ENCODE results near the gene LIPA.
"Not testable (repeated sequence)": the region's sequence is repeated elsewhere in the genome, so short reads cannot be mapped to it uniquely, and the experiment has no call there.

The LIPA gene

DNA sequence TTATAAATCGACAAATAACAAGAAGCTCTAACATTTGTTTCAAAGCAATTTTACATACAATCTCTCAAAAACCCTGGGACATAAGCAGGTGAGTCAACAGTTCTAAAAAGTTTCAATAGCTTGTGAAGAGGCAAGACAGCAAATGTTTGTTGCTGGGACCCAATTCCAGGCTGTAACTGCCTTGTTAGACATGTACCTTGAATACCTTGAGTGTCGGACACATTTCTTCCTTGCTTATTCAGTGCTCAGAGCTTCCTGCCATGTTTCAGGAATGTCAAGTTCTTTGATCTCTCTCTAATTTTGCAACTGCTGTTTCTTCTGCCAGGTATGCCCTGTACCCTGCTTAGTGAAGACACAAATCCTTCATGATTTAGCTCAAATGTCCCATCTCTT, 49.5 kb downstream of the LIPA start:
- no peak for DNase-seq
- TF ChIP-seq GATA1 (IDR thresholded peaks at IDR 0.05; ENCODE audit: low read depth, low read length), result no peak
- TF ChIP-seq POLR2A (IDR thresholded peaks at IDR 0.05; ENCODE audit: low read length), result no peak

DNA sequence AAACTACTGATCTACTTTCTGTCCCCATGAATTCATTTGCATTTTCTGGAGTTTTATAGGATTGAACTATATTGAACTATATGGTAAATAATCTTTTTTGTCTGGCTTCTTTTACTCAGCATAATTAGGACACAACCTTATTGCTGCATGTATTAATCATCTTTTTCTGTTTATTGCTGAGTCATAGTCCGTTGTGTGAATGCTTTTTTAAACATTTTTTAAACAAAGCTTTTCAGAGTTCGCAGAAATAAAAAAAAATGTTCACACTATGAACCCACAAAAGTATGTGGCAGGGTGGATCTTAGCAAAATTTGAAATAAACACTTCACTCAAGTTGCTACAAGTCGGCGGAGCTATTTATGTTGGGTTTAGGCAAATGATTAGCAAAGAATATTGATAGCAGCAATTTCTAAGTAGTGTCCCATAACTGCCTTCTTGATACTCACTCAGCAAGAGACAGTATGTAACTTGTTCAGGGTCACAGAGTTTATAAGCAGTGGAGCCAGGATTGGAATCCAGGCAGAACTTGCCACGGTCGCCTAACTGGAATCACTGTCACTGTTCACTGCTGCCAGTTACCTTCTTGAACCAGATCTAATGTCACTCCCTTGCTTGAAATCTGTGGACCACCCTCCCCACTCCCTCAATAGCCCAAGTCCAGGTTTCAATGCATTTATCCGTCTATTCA, 50.1 kb downstream of the LIPA start:
- DNase-seq, result no peak
- no peak for TF ChIP-seq POLR2A (IDR thresholded peaks at IDR 0.05; ENCODE audit: low read length)
- TF ChIP-seq GATA1 (IDR thresholded peaks at IDR 0.05; ENCODE audit: low read depth, low read length), result no peak

DNA sequence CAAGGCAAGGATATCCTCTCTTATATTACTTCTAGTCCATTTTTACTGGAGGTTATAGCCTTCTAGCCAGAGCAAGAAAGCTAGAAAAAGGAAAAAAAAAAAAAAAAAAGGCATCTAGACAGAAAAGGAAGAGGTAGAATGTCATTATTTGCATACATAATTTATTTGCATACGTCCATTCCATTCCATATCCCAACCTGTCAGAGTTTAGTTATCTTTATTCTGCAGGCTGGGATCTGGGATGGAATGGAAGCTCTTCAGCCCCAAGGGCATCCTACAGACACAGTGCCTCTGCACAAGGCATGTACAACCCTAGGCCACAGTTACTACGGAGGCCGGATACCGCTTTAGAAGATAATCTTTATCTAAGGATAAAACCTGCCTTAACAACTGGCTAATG, 54.1 kb downstream of the LIPA start:
- no peak for DNase-seq
- TF ChIP-seq POLR2A (IDR thresholded peaks at IDR 0.05; ENCODE audit: low read length) (no peak), GATA1 (IDR thresholded peaks at IDR 0.05; ENCODE audit: low read depth, low read length) (no peak)

DNA sequence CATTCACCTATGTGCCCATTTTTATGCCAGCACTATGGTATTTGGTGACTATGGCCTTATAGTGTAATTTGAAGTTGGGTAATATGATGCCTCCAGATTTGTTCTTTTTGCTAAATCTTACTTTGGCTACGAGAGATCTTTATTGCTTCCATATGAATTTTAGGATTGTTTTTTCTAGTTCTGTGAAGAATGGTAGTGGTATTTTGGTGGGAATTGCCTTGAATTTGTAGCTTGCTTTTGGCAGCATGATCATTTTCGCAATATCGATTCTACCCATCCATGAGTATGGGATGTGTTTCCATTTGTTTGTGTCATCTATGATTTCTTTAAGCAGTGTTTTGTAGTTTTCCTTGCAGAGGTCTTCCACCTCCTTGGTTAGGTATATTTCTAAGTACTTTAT, 60.3 kb downstream of the LIPA start:
- not testable (repeated sequence) for DNase-seq

DNA sequence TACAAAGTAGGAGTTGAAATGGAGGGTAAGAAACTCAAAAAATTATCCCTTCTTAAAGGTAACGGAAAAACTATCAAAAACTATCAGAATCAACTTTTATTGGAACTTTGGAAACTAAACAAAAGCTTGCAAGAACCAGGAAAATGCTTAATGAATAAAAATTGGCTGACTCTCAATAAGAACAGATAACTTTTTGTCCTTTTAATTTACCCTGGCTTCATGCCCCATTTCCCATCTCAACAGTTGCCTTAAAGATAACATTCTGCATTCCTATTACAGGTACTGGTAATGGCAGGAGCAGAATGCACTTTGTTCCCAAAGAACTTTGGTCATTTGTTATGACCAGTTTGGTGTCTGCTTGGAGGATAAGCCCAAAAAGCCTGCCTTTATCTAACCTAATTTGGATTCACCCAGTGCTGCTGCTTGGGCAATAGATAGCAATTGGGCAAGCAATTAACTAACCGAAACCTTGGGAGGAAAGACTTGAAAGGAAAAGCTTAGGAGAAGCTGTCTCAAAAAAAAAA, 62.3 kb downstream of the LIPA start:
- no peak for DNase-seq
- TF ChIP-seq GATA1 (IDR thresholded peaks at IDR 0.05; ENCODE audit: low read depth, low read length) (no peak), POLR2A (IDR thresholded peaks at IDR 0.05; ENCODE audit: low read length) (no peak)

DNA sequence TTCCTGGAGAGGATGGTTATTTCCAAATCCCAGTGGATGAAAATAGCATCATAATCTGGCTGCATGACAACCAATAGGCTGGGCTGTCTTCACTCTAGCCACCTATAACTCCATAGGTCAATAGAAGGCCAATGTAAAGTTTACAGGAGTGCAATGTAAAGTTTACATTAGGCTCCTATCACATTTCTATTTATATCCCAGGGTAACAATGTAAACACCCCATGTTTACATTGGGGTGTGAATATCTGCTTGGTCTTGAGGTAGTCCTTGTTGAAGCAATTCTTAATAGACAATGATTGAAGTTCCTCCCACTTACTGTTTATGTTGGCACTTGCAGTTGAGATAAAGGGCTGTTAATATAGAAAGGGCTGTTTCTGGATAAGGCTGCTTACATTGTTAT, 65.9 kb downstream of the LIPA start:
- TF ChIP-seq POLR2A (IDR thresholded peaks at IDR 0.05; ENCODE audit: low read length) (no peak), GATA1 (IDR thresholded peaks at IDR 0.05; ENCODE audit: low read depth, low read length) (no peak)
- DNase-seq, result no peak

DNA sequence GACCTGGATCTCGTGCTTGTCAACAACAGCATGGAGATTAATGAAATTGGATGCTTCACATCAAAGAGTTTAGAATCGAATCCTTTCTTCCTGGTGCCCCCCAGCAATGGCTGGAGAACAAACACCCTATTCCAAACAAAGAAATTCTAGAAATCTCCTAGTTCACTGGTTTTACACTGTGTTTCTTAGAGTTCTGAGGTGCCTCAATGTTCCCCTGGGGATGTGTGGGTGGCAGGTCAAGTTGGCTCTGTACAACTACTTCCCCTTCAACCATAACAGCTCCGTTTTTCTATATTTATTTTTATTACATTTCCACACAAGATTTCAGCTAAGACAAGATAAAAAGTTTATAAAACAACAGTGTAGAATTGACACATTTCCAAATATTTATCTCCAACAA, 66.9 kb downstream of the LIPA start:
- no peak for DNase-seq
- no peak for TF ChIP-seq POLR2A (IDR thresholded peaks at IDR 0.05; ENCODE audit: low read length)

DNA sequence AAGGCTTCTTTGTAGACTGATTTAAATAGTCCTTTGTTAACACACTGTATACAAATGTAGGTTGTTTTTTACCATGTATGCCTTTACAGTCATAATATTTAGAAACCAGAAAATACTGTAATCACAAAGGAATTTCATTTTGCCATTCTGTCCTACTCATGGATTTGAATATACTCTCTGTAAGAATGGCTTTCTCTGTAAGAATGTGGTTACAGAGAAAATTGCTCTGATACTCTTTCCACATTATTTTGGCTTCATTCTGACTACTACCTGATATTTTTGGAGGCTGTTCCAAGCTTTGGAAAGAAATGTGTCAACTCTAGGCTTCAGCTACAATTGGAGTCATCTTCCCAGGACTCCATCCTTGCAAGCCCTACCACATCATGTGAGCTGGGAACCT, 68.0 kb downstream of the LIPA start:
- TF ChIP-seq GATA1 (IDR thresholded peaks at IDR 0.05; ENCODE audit: low read depth, low read length) (no peak), POLR2A (IDR thresholded peaks at IDR 0.05; ENCODE audit: low read length) (no peak)
- no peak for DNase-seq

DNA sequence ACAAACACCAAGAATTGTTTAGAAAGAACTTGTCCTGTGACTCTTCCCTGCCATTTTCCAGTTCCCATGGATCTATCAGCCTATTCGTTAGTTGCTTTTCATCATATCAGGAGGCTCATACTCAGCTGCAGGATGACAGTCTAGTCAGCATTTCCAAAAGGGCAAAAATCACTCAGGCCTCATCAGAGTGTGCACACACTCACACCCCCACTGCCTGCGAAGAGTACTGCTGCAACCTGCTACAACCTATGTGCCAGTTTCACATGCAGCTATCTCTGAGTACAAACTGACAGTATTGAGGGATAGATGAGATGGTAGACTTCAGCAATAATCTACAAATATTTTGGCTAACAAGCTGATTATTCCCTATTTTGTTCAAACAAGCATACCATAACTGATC, 68.7 kb downstream of the LIPA start:
- no peak for DNase-seq
- TF ChIP-seq POLR2A (IDR thresholded peaks at IDR 0.05; ENCODE audit: low read length) (no peak), GATA1 (IDR thresholded peaks at IDR 0.05; ENCODE audit: low read depth, low read length) (no peak)

DNA sequence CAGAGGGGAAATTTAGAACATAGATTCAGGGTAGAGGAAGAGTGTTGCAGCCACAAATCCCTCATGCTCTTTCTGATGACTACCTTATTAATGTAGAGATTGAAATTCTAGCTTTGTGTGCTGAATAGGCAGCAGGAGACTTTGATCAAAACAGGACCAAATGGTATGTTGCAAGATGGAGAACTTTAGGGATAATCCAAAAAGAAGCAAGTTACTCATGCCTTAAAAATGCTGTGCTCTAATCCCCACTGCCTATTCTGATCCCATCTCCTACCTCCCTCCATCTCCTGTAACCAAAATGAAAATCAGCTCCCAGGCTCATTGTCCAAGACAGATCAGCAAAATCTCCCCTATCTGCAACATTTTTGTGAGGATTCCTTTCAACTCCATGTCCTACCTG, 75.8 kb downstream of the LIPA start:
- DNase-seq, result no peak
- TF ChIP-seq GATA1 (IDR thresholded peaks at IDR 0.05; ENCODE audit: low read depth, low read length) (no peak), POLR2A (IDR thresholded peaks at IDR 0.05; ENCODE audit: low read length) (no peak)

DNA sequence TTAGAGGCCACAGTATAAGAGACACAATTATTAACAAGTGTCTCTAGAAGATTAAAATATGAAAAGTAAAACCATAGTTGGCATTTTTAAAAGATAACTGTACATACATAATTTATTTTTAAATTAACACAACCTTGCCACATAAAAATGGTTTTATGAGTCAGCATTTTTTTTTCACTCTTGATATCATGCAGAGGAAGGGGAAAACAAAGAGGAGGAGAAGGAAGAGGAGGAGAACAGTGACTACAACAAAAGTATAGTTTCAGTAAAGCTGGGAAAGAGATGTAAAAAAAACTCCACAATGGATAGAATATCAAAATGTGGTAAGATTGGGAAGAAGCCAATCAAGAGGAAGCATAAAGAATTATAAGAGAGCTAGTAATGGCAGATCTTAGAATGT, 78.5 kb downstream of the LIPA start:
- TF ChIP-seq GATA1 (IDR thresholded peaks at IDR 0.05; ENCODE audit: low read depth, low read length) (no peak), POLR2A (IDR thresholded peaks at IDR 0.05; ENCODE audit: low read length) (no peak)
- no peak for DNase-seq

DNA sequence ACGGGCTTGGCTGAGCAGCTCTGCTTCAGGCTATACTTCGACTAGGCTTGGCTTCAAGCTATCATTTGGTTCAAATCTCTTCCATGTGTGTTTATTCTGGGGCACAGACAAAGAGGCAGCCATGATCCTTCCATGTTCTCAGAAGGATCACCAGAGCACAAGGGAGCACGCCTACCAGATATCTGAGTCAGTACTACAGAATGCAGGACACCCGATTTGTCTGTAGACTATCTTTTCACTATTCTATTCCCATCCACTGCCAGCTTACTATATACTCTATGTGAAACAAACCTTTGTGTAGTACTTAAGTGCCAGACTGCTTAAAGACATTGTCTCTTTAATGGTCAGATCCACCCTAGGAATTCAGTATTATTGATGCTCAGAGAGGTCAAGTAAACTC, 79.6 kb downstream of the LIPA start:
- TF ChIP-seq POLR2A (IDR thresholded peaks at IDR 0.05; ENCODE audit: low read length) (no peak), GATA1 (IDR thresholded peaks at IDR 0.05; ENCODE audit: low read depth, low read length) (no peak)
- DNase-seq, result no peak

DNA sequence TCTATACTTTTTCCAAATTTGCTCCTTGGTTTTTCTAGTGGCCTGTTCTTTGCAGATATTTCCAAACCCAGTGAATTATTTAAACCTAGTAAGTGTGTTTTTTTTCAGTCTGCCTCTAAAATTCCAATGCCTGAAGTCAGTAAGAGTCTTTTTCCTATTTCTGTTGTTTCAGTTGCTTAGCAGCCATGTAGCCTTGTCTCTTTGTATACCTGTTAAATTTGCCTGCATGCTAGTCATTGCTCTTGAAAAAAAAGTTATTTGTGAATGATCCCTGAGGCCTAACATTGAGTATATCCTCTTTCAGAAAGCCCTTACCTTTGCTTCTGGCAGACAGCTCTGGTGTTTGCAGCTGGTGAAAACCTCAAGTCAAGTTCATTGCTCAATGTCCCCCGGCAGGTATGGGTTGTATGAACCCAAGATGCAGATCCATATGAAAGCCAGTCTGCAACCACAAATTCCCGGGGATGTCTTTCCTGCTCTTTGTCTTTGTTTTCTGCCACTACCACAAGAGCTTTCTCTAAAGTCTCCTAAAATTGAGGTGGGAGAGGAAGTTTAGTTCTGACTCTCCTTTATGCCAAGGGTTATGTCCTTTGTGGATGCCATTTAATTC, 80.2 kb downstream of the LIPA start:
- no peak for DNase-seq
- TF ChIP-seq GATA1 (IDR thresholded peaks at IDR 0.05; ENCODE audit: low read depth, low read length), result no peak
- TF ChIP-seq POLR2A (IDR thresholded peaks at IDR 0.05; ENCODE audit: low read length), result no peak

DNA sequence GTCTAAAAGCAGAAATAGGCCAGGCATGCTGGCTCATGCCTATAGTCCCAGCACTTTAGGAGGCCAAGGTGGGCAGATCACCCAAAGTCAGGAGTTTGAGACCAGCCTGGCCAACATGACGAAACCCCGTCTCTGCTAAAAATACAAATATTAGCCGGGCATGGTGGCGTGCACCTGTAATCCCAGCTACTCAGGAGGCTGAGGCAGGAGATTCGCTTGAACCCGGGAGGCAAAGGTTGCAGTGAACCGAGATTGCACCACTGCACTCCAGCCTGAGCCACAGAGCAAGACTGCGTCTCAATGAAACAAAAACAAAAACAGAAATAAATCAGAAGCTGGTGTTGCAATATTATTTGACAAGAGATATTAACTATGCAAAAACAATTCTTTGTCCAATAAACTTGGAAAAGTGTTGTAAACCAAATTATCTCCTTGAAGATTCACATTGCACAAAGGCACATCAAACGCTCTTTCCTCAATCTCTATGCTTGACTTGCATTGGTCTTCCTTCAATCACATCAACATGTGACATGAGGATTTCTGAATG, 83.1 kb downstream of the LIPA start:
- DNase-seq, result not testable (repeated sequence)

DNA sequence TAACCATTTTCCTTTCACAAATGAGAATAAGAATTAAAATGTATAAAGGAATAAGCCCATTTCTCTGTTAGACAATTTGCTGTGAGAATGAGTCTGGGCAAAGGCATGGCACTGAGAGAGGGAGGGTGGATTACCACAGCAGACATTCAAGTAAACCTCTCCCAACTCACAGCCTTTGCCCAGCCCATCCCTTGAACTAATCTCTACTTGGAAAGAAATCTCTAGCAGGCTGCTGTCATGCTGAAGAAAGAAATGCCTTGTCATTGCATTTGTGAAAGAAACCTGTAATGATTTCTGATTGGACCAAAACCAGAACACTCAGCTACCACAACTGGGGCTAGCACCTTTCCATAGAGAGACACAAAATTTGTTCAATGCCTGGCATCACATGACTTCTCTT, 83.7 kb downstream of the LIPA start:
- TF ChIP-seq POLR2A (IDR thresholded peaks at IDR 0.05; ENCODE audit: low read length) (no peak), GATA1 (IDR thresholded peaks at IDR 0.05; ENCODE audit: low read depth, low read length) (no peak)
- DNase-seq, result no peak
